Measurements from ENCODE around the gene APOL2.

GRCh38 chr22:36215981-36216380, 23.3 kb downstream of the APOL2 start:
- no peak for TF ChIP-seq CTCF (IDR thresholded peaks at IDR 0.05)
- TF ChIP-seq POLR2A (IDR thresholded peaks at IDR 0.05), result no peak
